PC-9 (cell line): ENCODE data around the gene SNX27. TPM values are rescaled to one million over a fixed set of nuclear protein-coding genes. Genes with fewer than 3 reads are reported as not detected.

Experiments
- BruUV-seq: library from RNA; stranded (reverse); fragments of 400-500 nt; replicated peaks from 2 replicates; lab custom pipeline; 2021; lab: Mats Ljungman, UMichigan
- CTCF ChIA-PET: fragments of 300-600 bp; sonication (Branson Sonifier 250); formaldehyde crosslinking; loops from one replicate; lab custom pipeline; 2022; ENCODE audit warnings: antibody characterized with exemption; lab: Charles Lee
- POLR2A ChIA-PET: fragments of 300-600 bp; sonication (Branson Sonifier 250); formaldehyde crosslinking; loops from one replicate; lab custom pipeline; 2022; ENCODE audit warnings: antibody characterized with exemption; ENCODE audit not compliant: unreplicated experiment; lab: Charles Lee
- DNase-seq, 2 experiments: peaks; one replicate each; pipeline versions ENCODE4 v3.0.0 to v3.0.0-alpha.2; 2015 to 2022; ENCODE audit warnings: mixed read lengths in 1 of 2
- H2AFZ ChIP-seq: fragments of 200-600 bp; sonication (generic); 2 replicates; pipeline ENCODE4 v1.8.1; 2017; ENCODE audit warnings: antibody characterized with exemption
- H3F3A ChIP-seq: fragments of 200-600 bp; sonication (generic); 2 replicates; pipeline ENCODE4 v1.8.1; 2017; ENCODE audit warnings: antibody characterized with exemption, mild to moderate bottlenecking, low read depth; ENCODE audit not compliant: insufficient read depth
- H3K27ac ChIP-seq: fragments of 200-600 bp; sonication (generic); 2 replicates; pipeline ENCODE4 v1.6.1; 2016; ENCODE audit warnings: mixed run types
- H3K27me3 ChIP-seq: fragments of 200-600 bp; sonication (generic); 2 replicates; pipeline ENCODE4 v1.6.1; 2016; ENCODE audit warnings: low read depth, mixed run types; ENCODE audit not compliant: insufficient read depth
- H3K36me3 ChIP-seq: fragments of 200-600 bp; sonication (generic); 2 replicates; pipeline ENCODE4 v1.6.1; 2016; ENCODE audit warnings: low read depth, mixed run types
- H3K4me1 ChIP-seq: fragments of 200-600 bp; sonication (generic); replicated peaks from 2 replicates; pipeline ENCODE4 v1.6.1; 2016; ENCODE audit warnings: mixed run types; ENCODE audit not compliant: insufficient read depth
- H3K4me2 ChIP-seq: fragments of 200-600 bp; sonication (generic); 2 replicates; pipeline ENCODE4 v1.6.1; 2017; ENCODE audit warnings: mixed run types
- H3K4me3 ChIP-seq: fragments of 200-600 bp; sonication (generic); 2 replicates; pipeline ENCODE4 v1.6.1; 2016; ENCODE audit warnings: mixed run types
- H3K79me2 ChIP-seq: fragments of 200-600 bp; sonication (generic); 2 replicates; pipeline ENCODE4 v1.6.1; 2017; ENCODE audit warnings: low read depth, mixed run types
- H3K9me2 ChIP-seq: fragments of 200-600 bp; sonication (generic); 2 replicates; pipeline ENCODE4 v1.8.1; 2017; ENCODE audit warnings: mild to moderate bottlenecking; ENCODE audit not compliant: insufficient read depth
- H3K9me3 ChIP-seq: fragments of 200-600 bp; sonication (generic); 2 replicates; pipeline ENCODE4 v1.8.1; 2016; ENCODE audit warnings: low read depth; ENCODE audit not compliant: insufficient read depth
- H4K20me1 ChIP-seq: fragments of 200-600 bp; sonication (generic); 2 replicates; pipeline ENCODE4 v1.8.1; 2017; ENCODE audit not compliant: insufficient read depth
- CTCF ChIP-seq: fragments of 200-600 bp; sonication (generic); conservative IDR thresholded peaks from 2 replicates; pipeline ENCODE4 v1.6.1; 2017; ENCODE audit warnings: mixed run types, antibody characterized with exemption, mild to moderate bottlenecking, moderate library complexity
- EZH2 ChIP-seq: fragments of 200-600 bp; sonication (generic); IDR thresholded peaks from 2 replicates; pipeline ENCODE4 v1.8.0; 2017; ENCODE audit warnings: antibody characterized with exemption, low read depth
- intact Hi-C: fragments of 100-400 bp; cut with micrococcal nuclease; formaldehyde crosslinking; loops from one replicate; pipeline ENCODE4 v1.10.0; 2022; ENCODE audit not compliant: unreplicated experiment
- total RNA-seq: library from RNA; stranded (reverse); gene quantifications from 2 replicates; pipeline ENCODE4 v1.2.3, GENCODE V29; 2021

Gene SNX27
- total RNA-seq, 1 experiment from 2014 or later, result 40.1 TPM

- H2AFZ ChIP-seq, result no peak overlapping the region
- POLR2A ChIA-PET, result no interaction called here
These were observed 116.6 kb downstream of the SNX27 start for GRCh38 chr1:151728151-151729054.

GRCh38 chr1:151729157-151729965, 117.5 kb downstream of the SNX27 start:
- Histone ChIP-seq H3K9me3 (no peaks in the 10 kb centered on the region), H2AFZ (no peak overlapping the region), H3K4me1 (peaks cover 7% of the 10 kb centered on the region; the same call in 1 of the 2 replicates), H3K36me3 (no peaks in the 10 kb centered on the region), H3K27ac (no peak overlapping the region), H3F3A (peaks cover under 1% of the 10 kb centered on the region; the same call in 1 of the 2 replicates), H3K4me3 (no peak overlapping the region), H3K4me2 (no peak overlapping the region), H3K79me2 (no peaks in the 10 kb centered on the region), H3K27me3 (no peaks in the 10 kb centered on the region), H4K20me1 (no peaks in the 10 kb centered on the region), H3K9me2 (no peaks in the 10 kb centered on the region)
- ChIA-PET CTCF (no interaction called here), POLR2A (no interaction called here)
- no peak for DNase-seq
- BruUV-seq, result no TSS peak
- TF ChIP-seq CTCF (no peak), EZH2 (no peak)
- intact Hi-C loops, result no loop called here

More at GRCh38 chr1:151728151-151729054, 116.6 kb downstream of the SNX27 start:
- H3K4me1 ChIP-seq, result peaks cover 11% of the 10 kb centered on the region; the same call in 1 of the 2 replicates
- no peaks in the 10 kb centered on the region for H4K20me1 ChIP-seq
- BruUV-seq, result no TSS peak
- no peak overlapping the region for H3K4me3 ChIP-seq
- peaks cover 10% of the 10 kb centered on the region; the same call in 1 of the 2 replicates for H3F3A ChIP-seq
- intact Hi-C loops, result no loop called here
- no peak for DNase-seq
- H3K4me2 ChIP-seq, result no peak overlapping the region
- no peaks in the 10 kb centered on the region for H3K9me2 ChIP-seq
- no peak overlapping the region for H3K27ac ChIP-seq
- TF ChIP-seq CTCF (no peak), EZH2 (no peak)
- CTCF ChIA-PET, result no interaction called here
- H3K27me3 ChIP-seq, result no peaks in the 10 kb centered on the region
- no peaks in the 10 kb centered on the region for H3K79me2 ChIP-seq
- H3K36me3 ChIP-seq, result no peaks in the 10 kb centered on the region
- H3K9me3 ChIP-seq, result no peaks in the 10 kb centered on the region

GRCh38 chr1:151729966-151730291, 118.1 kb downstream of the SNX27 start:
- ChIA-PET CTCF (no interaction called here), POLR2A (no interaction called here)
- no peak for DNase-seq
- no peak overlapping the region for H2AFZ ChIP-seq
- TF ChIP-seq EZH2 (no peak), CTCF (no peak)
- H3K4me3 ChIP-seq, result no peak overlapping the region
- no TSS peak for BruUV-seq
- H3K9me2 ChIP-seq, result no peaks in the 10 kb centered on the region
- no peak overlapping the region for H3K4me2 ChIP-seq
- intact Hi-C loops, result no loop called here
- H3K27me3 ChIP-seq, result no peaks in the 10 kb centered on the region
- H3K79me2 ChIP-seq, result no peaks in the 10 kb centered on the region
- 0 out of 2 replicates have a peak, but pooled peaks cover 5% of the 10 kb centered on the region for H3K4me1 ChIP-seq
- no peak overlapping the region for H3K27ac ChIP-seq
- H3K36me3 ChIP-seq, result no peaks in the 10 kb centered on the region
- peaks cover 4% of the 10 kb centered on the region; the same call in 1 of the 2 replicates for H3F3A ChIP-seq
- no peaks in the 10 kb centered on the region for H4K20me1 ChIP-seq
- H3K9me3 ChIP-seq, result no peaks in the 10 kb centered on the region
